A549 (cell line): ENCODE measurements around the gene MRGPRD.

Source experiments
- BHLHE40 ChIP-seq: IDR thresholded peaks from 2 replicates; pipeline ENCODE4 v1.6.1; 2012; ENCODE audit warnings: low read depth, low read length, inconsistent platforms
- CTCF ChIP-seq: fragments of >200 bp; sonication (Bioruptor Twin); formaldehyde crosslinking; IDR thresholded peaks from 3 replicates; pipeline ENCODE4 v1.5.1; 2016
- EHMT2 ChIP-seq: fragments of 200-600 bp; sonication (generic); IDR thresholded peaks from 2 replicates; pipeline ENCODE4 v1.6.1; 2016; ENCODE audit warnings: antibody characterized with exemption, low read depth, mild to moderate bottlenecking, moderate library complexity
- EP300 ChIP-seq, 2 experiments: fragments of >200 bp; sonication (Bioruptor Twin); formaldehyde crosslinking; IDR thresholded peaks; 2 replicates in 1 of 2; 3 replicates in 1 of 2; pipeline ENCODE4 v1.6.1; 2016 to 2017
- HDAC2 ChIP-seq: fragments of 200-600 bp; sonication (generic); IDR thresholded peaks from 2 replicates; pipeline ENCODE4 v1.6.1; 2016
- JUN ChIP-seq, 2 experiments: fragments of >200 bp; sonication (Bioruptor Twin); formaldehyde crosslinking; IDR thresholded peaks; 2 replicates in 1 of 2; 3 replicates in 1 of 2; pipeline ENCODE4 v1.6.1; 2016 to 2017
- JUNB ChIP-seq: fragments of >200 bp; sonication (Bioruptor Twin); formaldehyde crosslinking; IDR thresholded peaks from 2 replicates; pipeline ENCODE4 v1.6.1; 2016
- NR3C1 ChIP-seq: fragments of >200 bp; sonication (Bioruptor Twin); formaldehyde crosslinking; IDR thresholded peaks from 3 replicates; pipeline ENCODE4 v1.6.1; 2017
- POLR2A ChIP-seq: IDR thresholded peaks from 2 replicates; pipeline ENCODE4 v1.6.1; 2012; ENCODE audit warnings: mild to moderate bottlenecking, low read length
- RAD21 ChIP-seq, 2 experiments: fragments of >200 bp in 1 of 2; sonication (Bioruptor Twin) in 1 of 2; formaldehyde crosslinking in 1 of 2; IDR thresholded peaks in 1 of 2; conservative IDR thresholded peaks in 1 of 2; 2 replicates in 1 of 2; 3 replicates in 1 of 2; pipeline ENCODE4 v1.6.1; 2012 to 2018; ENCODE audit warnings: inconsistent platforms in 1 of 2
- TFCP2L1 ChIP-seq: fragments of 250-450 bp; sonication (Bioruptor Pico); IDR thresholded peaks from 2 replicates; pipeline ENCODE4 v1.5.0; 2021; ENCODE audit warnings: mild to moderate bottlenecking

- TF ChIP-seq TFCP2L1 (CRISPR knock-in tag), result no peak
- TF ChIP-seq POLR2A, result no peak
- no peak for TF ChIP-seq BHLHE40
- no peak for TF ChIP-seq CTCF
- TF ChIP-seq JUN (IDR thresholded peaks at IDR 0.05), result no peak
- no peak for TF ChIP-seq RAD21 (conservative IDR thresholded peaks at IDR 0.05 in 1 of 2, IDR thresholded peaks at IDR 0.05 in 1 of 2)
- no peak for TF ChIP-seq NR3C1
- no peak for TF ChIP-seq HDAC2
- TF ChIP-seq JUNB, result no peak
- TF ChIP-seq EP300 (IDR thresholded peaks at IDR 0.05), result no peak
- no peak for TF ChIP-seq EHMT2
Measured at GRCh38 chr11:68958211-68958610, 22.6 kb downstream of the MRGPRD start.
